NCI-H187 (cell line): Measurements from ENCODE around the gene FOXD4L6.
"Not testable (repeated sequence)": the region's sequence is repeated elsewhere in the genome, so short reads cannot be mapped to it uniquely, and the experiment has no call there.

Experiments used
- DNase-seq, 2 experiments: peaks; one replicate each; lab custom pipeline; 2025; lab: John Stamatoyannopoulos, UW

Gene FOXD4L6

GRCh38 chr9:41100508-41100907 is 28.0 kb downstream of the FOXD4L6 start:
- DNase-seq: not testable (repeated sequence)

- DNase-seq: not testable (repeated sequence)
Observed at GRCh38 chr9:41098759-41099158, 29.7 kb downstream of the FOXD4L6 start.

- DNase-seq: not testable (repeated sequence)
Observed at GRCh38 chr9:41095060-41095459, 33.4 kb downstream of the FOXD4L6 start.

GRCh38 chr9:41094010-41094773 is 34.3 kb downstream of the FOXD4L6 start:
- DNase-seq: not testable (repeated sequence)

GRCh38 chr9:41090922-41091321 is 37.6 kb downstream of the FOXD4L6 start:
- DNase-seq: not testable (repeated sequence)

GRCh38 chr9:41090386-41090785 is 38.1 kb downstream of the FOXD4L6 start:
- DNase-seq: not testable (repeated sequence)

- not testable (repeated sequence) for DNase-seq
Observed at GRCh38 chr9:41088450-41089059, 39.9 kb downstream of the FOXD4L6 start.

GRCh38 chr9:41087929-41088328 is 40.6 kb downstream of the FOXD4L6 start:
- DNase-seq: not testable (repeated sequence)

- DNase-seq: not testable (repeated sequence)
Observed at GRCh38 chr9:41087157-41087780, 41.2 kb downstream of the FOXD4L6 start.

GRCh38 chr9:41086685-41087084 is 41.8 kb downstream of the FOXD4L6 start:
- not testable (repeated sequence) for DNase-seq

GRCh38 chr9:41086215-41086614 is 42.3 kb downstream of the FOXD4L6 start:
- DNase-seq: not testable (repeated sequence)

GRCh38 chr9:41082358-41082757 is 46.1 kb downstream of the FOXD4L6 start:
- not testable (repeated sequence) for DNase-seq

GRCh38 chr9:41079464-41079863 is 49.0 kb downstream of the FOXD4L6 start:
- DNase-seq: not testable (repeated sequence)

- DNase-seq: not testable (repeated sequence)
Observed at GRCh38 chr9:41077586-41077985, 50.9 kb downstream of the FOXD4L6 start.
